NCI-H2107 treated with DMSO at 0.1 percent for 48 hours (cell line): ENCODE results near the gene GRAMD4.
A peak's percentile ranks its signal among the peaks of the same experiment; 100 is the strongest.

Source experiments
- DNase-seq: peaks from one replicate; lab custom pipeline; 2025; ENCODE audit not compliant: unreplicated experiment; lab: John Stamatoyannopoulos, UW

Gene GRAMD4

DNA sequence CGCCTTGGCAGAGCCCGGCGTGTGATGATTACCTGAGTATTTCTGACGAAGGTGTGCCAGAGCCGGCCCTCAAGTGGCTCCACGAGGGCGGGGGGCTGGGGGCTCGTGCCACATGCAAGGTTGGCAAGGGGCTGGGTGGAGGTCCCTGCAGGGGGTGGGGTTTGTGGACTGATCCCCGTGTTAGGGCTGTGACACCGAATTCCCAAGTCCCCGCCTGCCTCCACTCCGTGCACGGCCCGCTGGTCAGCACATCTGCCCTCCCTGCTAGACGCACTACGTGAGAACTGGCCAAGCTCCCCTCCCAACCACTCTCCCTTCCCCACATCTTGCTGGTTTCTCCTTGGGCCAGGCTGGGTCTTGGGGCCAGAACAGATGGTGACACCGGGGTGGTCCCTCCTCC, 34.2 kb downstream of the GRAMD4 start:
- no peak for DNase-seq

DNA sequence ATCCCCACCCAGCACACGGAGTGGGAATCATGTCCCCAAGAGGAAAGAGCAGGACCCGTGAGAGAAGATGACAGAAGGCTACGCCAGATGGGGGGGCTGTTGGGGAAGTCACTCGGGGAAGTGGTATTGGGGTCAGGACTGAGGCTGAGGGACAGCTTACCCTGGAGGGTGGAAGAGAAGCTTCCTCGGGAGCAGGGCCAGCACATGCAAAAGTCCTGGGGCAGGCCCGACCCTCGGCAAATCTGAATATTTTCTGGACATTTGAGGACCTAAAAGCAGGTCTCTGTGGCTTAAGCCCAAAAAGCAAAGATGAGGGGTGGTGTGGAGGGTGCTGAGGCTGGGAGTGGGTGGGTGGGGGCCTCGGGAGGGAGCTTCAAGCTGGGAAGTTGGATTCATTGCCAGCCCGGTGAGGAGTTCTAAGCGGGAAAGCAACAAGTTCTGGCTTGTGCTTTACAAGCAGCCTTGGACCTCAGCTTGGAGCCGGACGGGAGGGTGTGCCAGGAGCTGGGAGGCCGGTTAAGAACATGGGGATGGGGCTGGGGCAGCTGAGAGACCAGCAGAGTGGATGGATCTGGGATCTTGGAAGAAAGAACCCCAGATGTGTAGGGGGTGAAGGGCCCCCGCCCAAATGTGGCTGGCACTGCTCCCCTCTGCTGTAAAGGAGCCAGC, 34.9 kb downstream of the GRAMD4 start:
- no peak for DNase-seq

DNA sequence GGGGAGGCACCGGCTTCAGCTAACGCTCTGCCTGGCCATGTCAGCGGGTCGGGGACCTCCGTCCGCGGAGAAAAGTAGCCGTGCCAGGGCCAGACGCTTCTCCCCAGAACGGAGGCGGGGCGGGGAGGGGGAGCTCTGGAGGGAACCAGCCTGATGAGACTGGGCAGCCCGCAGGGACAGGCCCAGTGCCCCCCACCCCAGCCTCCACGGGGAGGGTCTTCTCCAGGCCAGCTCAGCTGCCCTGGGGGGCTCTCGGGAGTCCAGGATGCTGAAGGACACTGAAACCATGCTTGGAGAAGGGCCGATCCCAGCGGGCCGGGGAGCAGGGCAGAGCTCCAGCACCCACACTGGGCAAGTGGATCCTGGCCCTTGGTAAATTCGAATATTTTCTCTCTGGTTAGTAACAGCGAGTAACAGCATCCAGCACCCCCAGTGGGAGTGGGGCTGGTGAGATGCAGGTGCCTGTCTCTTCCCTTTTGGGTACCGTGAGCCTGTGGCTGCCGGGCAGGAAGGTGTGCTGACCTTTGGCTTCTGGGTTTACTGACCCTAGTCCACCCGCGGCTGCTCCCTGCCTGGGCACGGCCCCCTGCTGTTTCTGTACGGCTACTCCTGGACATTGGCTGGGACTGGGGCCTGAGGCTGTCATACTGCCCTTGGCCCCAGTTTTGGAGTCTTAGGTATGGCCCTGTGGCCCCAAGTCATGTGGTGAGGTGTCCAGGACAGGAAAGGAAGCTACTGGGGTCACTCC, 35.8 kb downstream of the GRAMD4 start:
- DNase-seq = no peak

DNA sequence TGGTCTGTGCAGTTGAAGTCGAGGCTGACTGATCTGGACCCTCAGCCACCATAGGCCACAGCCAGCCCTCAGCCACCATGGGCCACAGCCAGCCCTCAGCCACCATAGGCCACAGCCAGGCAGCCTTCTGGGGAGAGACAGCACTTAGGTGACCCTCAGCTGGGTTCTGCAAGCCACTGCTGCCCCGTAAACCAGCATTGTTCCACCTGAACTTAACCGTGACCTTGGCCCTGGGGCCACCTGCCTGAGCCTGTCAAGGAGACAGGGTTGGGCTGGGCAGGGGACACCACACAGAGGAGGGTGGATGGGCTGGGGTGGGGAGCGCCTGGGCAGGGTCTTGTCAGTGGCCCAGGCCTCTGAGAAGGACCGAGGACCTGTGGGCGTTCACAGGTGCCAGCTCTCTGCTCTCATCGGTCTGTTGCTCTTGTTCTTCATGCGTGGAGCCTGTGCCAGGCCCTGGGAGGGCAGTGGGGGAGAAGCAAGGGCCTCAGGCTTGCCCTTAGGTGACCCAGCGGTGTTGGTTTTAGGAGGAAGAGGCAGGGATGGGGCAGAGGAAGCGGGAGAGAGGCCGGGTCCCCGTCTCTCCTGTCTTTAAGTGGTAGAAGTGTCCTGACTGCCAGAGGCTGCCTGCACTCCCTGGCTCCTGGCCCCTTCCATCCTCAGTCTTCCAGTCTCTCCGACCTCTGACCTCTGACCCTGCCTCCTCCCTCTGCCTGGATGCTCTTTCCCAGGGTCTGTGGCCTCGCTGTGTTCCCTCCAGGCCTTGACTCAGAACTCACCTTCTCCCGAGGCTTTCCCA, 36.9 kb downstream of the GRAMD4 start:
- no peak for DNase-seq

DNA sequence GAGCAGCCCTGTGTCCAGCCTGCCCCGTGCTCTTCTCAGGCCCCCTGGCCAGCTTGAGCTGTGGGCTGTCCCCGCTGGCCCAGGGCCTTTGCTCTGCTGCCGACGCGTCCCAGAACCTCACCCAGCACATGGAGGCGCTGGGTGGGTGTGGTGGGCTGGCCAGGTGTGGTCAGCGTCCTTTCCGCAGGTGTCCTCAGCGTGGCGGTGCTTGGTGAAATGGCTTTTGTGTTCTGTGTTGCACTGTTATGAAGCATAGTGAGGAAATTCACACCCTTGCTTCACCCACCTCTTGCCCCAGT, 37.4 kb downstream of the GRAMD4 start:
- no peak for DNase-seq

DNA sequence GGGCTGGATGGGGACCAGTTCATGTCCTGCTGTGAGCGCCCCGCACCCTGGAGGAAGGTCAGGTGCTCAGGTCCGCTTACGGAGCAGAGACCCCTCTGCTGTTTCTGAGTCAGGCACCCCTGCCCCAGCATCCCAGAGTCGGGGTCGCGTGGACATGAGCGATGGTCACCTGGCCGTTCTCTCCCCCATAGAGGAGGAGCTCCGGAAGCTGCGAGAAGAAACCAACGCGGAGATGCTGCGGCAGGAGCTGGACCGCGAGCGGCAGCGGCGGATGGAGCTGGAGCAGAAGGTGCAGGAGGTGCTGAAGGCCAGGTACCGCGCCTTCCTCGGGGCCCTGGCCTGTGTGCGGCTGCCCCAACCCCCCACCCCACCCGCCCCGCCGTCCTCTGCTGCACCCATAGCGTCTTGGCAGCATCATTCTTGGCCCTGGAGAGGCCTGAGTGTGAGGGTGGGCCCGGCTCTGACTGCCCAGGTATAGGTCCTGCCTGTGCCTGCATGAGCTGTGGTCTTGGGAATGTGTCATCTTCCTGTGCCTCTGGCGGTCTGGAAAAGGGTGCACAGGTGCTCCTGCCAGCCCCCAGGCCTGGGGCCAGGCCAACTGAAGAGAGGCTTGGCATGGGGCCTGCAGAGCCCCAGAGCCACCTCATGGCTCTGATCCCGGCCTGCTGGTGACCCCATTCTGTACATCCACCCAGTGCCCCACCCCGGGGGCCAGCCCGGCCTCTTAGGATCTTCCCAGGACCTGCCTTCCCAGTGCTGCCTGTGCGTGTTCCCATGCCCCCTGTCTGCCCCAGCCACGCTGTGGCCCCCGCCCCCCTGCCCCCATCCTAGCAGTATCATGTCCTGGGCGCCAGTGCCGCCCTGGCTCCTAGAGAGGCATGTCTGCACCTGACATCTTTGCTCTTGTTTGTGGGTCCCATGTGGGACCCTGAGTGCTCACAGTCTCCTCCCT, 38.1 kb downstream of the GRAMD4 start:
- no peak for DNase-seq

DNA sequence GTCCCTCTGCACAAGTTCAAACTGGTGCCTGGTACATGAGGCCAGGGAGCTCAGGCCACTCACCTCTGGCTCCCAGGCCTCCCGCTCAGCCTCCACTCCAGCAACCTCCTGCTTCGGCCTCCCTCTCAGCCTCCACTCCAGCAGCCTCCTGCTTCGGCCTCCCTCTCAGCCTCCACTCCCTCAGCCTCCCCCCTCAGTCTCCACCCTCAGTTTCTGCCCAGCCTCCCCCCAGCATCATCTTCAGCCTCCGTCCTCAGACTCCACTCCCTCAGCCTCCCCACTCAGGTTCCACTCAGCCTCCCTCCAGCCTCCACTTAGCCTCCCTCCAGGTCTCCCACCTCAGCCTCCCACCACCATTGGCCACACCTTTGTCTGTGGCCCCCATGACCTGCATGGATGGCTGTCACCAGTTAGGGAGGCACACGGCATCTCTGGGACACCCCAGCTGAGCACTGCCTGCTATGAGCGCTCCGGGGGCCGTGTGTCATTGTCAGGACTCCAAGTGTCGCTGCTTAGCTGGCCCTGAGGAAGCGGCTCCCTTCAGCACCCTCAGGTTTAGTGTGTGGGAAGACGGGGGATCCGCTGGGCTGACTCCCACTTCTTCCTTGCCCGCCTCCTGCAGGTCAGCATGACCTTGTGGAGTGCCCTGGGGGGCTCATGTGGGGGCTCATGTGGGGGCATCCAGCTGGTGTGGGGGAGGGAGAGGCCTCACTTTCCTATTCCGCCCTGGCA, 39.0 kb downstream of the GRAMD4 start:
- DNase-seq = no peak

DNA sequence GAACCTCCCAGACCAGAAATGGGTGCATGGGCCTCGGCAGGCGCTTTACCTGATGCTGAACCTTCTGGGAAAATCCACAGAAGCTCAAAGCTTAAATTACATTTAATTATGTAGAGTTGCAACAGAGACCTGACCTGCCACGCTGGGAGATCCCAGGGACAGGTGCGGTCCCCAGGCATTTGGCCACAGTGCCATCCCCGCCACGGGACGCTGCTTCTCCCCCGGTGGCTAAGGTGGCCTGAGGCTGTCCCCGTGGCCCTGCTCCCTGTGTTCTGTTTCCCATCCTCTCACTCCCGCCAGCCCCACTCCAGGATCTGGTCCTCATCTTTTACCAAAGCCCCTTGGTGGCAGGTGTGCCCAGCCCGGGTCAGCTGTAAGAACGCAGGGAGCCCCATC, 39.6 kb downstream of the GRAMD4 start:
- no peak for DNase-seq

DNA sequence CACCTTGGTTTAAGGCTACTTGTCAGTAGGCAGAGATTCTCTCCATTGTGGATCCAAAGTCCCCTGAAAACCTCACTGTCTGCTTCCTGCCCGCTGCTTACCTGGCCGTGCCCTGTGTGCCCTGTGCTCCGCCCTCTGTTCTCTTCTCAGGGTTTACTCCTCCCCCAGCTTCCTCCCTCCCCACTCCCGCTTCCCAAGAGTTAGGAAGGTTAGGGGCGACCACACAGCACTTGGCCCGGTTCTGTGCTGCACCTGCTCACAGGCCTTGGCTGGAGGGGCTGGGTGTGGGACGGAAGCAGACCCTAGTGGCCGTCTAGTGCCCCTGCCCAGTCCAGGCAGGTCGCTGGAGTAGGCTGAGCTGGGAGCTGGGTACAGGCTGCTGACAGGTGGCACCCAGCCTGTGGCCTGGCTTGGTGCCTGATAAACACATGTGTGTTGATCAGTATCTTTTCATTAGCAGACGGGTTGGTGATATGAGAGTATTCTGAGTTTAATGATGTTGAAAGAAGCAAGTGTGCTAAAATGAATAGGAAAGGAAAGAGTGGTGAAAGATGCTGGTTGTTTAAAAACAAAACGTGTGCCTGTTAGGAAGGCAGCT, 40.5 kb downstream of the GRAMD4 start:
- peak; percentile 77 for DNase-seq

DNA sequence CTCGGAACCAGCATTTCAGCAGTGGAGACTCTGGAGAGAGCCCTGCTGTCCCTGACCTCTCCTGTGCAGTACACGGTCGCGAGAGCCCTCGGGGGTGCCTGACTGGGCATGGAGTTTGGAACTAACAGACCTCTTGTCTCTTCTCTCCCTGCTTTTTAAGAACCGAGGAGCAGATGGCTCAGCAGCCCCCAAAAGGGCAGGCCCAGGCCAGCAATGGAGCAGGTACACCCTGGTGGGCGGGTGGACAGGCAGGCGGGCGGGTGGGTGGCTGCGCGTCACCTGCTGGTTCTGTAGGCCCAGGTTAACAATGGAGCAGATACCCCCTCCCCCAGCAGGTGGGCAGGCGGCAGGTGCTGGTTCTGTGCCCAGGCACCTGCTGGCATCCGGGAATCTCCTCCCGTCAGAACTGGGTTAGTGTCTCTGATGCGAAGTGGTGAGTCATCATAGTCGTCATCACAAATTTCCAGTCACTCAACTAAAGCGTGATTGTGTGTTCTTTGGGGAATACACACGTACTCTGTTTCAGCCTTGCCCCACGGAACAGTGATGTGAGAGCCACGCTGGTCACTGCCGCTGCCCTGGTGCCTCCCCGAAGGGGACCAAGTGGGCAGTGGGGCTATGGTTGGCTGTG, 41.1 kb downstream of the GRAMD4 start:
- DNase-seq = peak; percentile 69

DNA sequence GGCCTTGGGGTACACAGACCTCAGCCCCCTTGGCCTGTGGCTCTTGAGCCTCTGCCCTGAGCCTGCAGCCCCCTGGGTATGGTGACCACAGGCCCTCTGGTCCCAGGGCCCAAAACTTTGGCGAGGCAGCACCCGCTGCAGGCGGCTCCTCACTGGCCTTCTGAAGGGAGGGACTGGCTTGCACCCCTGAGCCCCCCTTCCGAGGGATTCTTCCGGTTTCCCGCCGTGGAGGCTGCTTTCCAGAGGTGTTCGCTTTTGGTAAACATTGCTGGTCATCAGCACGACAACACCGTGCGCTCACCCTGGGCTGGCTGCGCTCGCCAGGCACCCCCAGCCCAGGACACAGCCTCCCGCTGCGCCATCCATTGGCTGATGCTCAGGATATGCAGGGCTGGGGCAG, 42.0 kb downstream of the GRAMD4 start:
- no peak for DNase-seq

DNA sequence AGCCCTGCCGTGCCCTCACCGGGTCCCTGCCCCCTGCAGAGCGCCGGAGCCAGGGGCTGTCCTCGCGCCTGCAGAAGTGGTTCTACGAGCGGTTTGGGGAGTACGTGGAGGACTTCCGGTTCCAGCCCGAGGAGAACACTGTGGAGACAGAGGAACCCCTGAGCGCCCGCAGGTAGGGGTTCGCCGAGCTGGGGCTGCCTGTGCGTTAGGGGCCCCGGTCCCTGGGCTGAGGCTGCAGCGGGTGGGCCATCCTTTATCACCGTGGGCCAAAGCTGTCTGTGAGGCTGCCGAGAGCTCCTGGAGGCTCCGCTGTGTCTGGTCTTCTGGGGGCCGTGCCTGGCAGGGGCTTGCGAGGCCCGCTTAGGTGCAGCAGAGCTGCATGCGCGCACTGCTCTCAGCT, 42.8 kb downstream of the GRAMD4 start:
- no peak for DNase-seq

DNA sequence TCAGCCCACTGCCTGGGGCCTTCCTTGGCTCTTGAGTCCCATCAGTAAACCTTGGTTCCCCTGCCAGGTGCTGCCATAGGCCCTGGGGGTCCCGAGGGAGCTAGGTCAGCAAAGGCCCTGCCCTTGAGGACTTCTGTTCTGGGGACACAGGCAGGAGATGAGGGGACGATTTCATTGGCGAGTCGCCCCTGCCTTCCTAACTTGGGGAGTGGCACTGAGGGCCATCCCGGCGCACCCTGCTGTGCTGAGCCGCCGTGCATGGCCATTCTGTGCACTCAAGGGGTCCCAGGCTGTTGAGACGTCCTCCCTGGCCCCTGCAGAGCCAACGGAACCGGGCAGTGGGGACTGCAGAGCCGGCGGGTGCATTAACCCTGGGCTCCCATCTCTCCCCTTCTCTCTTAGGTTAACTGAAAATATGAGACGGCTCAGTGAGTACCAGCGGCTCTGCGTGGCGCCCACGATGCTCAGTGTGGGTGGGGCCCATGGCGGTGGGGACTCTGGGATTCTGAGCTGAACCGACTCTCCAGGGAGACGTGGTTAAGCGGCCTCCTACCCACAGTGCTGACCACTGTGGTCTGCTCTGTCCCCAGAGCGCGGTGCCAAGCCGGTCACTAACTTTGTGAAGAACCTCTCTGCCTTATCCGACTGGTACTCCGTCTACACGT, 43.4 kb downstream of the GRAMD4 start:
- DNase-seq = no peak

DNA sequence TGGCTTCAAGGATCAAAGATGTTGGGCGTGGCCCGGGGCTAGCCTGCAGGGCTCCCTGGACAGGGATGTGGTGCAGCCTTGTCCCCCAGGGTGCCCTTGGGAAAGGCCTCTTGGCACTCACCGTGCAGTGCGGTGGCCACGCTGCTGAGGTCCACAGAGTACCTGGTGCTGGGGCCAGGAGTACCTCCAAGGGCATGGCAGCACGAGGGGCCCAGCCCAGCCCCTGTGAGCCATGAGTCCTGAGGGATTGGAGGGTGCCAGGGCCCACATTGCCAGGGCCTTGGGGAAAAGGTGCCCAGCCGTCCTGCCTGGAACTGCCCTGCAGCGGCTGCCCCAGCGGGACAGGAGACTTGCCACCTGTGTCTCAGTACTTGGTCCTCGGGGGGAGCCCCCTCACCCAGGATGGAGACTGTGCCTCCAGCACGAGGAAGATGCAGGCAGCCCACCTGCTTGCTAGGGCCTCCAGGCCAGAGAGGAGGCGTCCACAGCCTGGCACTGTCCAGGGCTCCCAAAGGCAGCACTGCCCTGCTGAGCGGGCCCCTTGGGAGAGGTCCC, 44.2 kb downstream of the GRAMD4 start:
- DNase-seq = no peak

DNA sequence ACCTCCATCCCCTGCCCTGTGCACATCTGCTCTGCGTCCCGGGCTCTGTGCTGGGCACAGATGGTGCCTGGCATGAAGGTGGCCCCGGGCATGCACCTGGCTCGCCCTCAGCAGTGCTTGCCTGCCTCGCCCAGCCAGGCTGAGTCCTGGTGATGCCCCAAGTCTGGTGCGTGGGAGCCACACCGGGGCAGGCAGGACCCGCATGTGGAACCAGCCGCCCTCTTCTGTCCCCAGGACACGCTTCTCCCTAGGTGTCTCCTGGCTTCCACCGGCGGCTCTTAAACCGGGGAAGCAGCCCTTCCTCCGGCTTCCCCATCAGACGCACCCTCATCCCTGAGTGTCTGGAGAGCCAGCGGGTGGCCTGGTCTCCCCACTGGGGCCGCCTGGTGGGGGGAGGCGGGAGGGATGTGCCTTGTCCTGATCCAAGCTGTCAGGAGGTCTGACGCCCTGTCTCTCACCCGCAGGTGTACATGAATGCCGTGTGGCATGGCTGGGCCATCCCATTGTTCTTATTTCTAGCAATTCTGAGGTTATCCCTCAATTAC, 45.0 kb downstream of the GRAMD4 start:
- DNase-seq = no peak

DNA sequence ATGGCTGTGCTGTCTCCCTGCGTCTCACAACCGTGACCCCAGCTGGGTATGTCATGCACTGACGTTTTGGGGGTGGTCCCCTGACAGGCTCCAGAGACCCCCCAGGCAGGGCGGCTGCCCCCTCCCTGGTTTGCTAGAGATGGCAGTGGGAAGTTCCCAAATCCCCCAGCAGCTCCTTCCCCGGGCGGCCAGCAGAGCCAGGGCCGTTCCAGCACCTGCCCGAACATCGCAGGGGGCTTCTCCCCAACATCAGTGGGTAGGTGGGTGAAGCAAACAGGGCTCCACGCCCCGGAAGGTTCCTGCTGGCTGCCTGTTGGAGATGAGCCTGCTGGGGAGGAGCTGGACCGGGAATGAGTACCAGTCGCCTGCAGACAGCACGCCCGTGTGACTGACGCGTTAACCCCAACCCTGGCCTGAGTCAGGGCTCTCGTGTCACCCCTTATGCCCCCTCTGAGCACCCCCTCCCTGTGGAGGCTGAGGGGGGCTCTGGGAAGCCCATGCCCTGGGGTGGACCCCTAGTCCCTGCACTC, 45.6 kb downstream of the GRAMD4 start:
- DNase-seq = no peak

DNA sequence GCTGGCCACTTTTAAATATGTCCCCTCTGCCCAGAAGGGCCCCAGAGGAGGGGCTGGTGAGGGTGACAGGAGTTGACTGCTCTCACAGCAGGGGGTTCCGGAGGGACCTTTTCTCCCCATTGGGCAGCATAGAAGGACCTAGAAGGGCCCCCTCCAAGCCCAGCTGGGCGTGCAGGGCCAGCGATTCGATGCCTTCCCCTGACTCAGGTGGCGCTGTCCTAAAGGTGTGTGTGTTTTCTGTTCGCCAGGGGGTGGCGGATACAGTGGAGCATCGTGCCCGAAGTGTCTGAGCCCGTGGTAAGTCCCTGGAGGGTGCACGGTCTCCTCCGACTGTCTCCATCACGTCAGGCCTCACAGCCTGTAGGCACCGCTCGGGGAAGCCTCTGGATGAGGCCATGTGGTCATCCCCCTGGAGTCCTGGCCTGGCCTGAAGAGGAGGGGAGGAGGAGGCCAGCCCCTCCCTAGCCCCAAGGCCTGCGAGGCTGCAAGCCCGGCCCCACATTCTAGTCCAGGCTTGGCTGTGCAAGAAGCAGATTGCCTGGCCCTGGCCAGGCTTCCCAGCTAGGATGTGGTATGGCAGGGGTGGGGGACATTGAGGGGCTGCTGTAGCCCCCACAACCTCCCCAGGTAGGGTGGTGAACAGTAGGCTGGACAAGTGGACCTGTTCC, 46.5 kb downstream of the GRAMD4 start:
- no peak for DNase-seq

DNA sequence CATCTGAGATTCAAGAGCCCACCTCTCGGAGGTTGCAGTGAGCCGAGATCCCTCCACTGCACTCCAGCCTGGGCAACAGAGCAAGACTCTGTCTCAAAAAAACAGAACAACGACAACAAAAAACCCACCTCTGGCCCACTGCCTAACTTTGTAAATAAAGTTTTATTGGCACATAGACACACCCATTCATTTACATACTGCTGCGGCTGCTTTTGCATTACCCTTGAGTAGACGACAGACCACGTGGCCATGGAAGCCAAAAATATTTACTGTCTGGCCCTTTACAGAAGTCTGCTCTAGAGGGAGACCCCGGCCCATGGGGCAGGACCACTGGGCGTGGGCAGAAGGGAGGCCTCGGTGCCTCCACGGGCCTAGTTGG, 47.0 kb downstream of the GRAMD4 start:
- DNase-seq = no peak
